Adipose tissue (tissue), 3 donors: ENCODE data around the gene THSD7B. TPM values are rescaled to one million over a fixed set of nuclear protein-coding genes. Genes with fewer than 3 reads are reported as not detected.

Experiments
- H3K27ac ChIP-seq: one replicate; pipeline ENCODE4 v1.5.1; 2013; ENCODE audit warnings: low read depth, low read length
- WGBS, 3 donors: extraction: QIAGEN DNeasy Blood & Tissue Kit; methylation state at CpG; one replicate each; pipeline ENCODE4 v1.1.7; 2013; 5-methylcytosine and 5-hydroxymethylcytosine counted together
- polyA plus RNA-seq, 3 donors: library from polyadenylated mRNA; stranded (reverse); fragments of 200-250 nt; gene quantifications; one replicate each; pipeline ENCODE4 v1.2.3, GENCODE V29; 2013
- donor health status: healthy with polysubstance abuse.
- donor health status: Bipolar disorder and iron deficiency.
- donor health status: healthy.

THSD7B gene
- polyA plus RNA-seq, 3 donors: 0.17 to 0.79 (median 0.34) TPM

DNA sequence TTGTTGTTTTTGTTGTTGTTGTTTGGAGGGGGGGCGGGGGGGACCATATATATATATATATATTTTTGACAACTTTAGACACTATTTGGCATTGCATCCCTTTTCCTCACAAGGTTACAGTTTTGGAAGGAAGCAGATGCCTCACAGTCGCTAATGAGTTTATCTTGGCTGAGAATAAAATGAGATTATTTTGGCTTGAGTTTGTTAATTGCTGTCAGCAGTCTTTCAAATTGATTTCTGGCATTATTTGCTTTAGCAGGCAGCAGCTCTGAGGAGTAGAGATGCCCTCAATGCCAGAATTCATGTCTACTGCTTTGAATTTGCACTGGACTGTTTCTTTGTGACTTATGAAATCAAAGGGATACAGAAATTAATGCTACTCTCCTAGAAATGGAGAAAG, 603.8 kb downstream of the THSD7B start:
- H3K27ac ChIP-seq: no peak overlapping the region
- WGBS, 3 donors: 42 to 77% (median 60%) methylated on average over 2 of the region's 2 CpGs

DNA sequence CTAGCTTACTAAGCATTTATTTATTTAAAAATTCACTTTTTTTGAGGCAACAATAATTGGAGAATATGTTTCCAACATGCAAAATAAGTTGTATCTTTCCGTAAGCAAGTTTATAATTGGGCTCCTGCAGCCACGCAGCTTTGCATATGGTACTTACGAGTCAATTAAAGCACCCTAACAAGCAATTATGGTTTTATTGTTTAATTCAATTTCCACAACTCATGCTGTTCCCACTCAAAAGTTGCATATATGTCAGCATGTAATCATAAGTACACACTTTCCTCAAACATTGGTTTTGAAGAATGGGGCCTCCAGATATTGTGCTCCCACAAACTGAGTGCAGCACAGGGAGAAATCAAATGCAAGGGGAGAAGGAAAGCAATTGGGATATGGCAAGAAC, 613.8 kb downstream of the THSD7B start:
- WGBS, 3 donors: 76 to 93% (median 92%) methylated on average over 3 of the region's 3 CpGs
- H3K27ac ChIP-seq: no peak overlapping the region

DNA sequence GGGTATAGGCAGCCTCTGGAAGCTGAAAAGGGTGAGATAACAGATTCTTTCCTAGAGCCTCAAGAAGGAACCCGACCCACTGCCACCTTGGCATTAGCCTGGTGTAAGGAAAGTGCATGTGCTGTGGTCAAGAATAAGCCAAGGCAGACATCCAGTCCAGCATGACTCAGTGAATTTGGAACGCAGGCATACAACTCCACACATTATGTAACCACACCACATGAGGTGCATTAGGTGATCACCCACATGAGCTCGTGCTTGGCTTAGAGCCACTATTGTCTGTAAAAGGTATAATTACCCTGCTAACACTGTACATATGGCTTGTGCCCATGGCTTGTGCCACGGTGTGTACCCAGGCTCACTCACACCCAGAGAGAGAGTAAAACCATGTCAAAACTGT, 615.3 kb downstream of the THSD7B start:
- no peak overlapping the region for H3K27ac ChIP-seq
- 34 to 62% (median 51%) methylated on average over 4 of the region's 4 CpGs for whole genome bisulfite sequencing, 3 donors

- H3K27ac ChIP-seq: no peak overlapping the region
- 85 to 90% (median 89%) methylated on average over 8 of the region's 8 CpGs for WGBS, 3 donors
Observed at GRCh38 chr2:137381731-137382130, 616.4 kb downstream of the THSD7B start.

DNA sequence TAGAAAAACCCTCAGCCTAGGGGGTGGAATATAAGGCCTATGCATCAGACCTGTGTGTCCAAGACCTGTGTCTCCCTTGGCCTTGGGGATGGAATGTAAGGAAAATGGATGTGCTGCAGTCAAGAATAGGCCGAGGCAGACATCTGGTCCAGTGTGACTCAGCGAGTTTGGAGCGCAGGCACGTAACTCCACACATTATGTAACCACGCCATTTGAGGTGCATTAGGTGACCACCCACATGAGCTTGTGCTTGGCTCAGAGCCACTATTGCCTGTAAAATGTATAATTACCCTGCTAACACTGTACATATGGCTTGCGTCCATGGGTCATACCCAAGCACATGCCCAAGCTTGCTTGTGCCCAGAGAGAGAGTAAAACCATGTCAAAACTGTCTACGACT, 618.0 kb downstream of the THSD7B start:
- H3K27ac ChIP-seq: no peak overlapping the region
- WGBS, 3 donors: 90 to 93% (median 90%) methylated on average over 7 of the region's 7 CpGs

DNA sequence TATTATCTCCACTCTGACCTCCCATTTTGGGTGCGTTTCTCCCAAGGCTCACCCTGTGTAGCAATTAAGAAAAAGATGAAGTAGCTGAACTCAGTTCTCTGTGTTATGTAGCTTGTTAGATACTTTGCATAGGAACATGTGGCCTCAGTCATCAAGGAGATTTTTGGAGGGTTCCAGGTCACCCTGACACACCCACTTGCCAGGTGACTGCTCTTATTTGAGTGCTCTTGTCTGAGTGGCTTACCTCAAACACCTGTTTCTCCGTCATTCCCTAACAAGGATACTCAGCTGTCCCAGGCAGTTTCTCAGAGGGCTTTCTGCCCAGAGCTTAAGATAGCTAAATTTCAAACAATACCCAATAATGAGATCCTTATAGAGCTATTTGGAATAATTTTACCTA, 621.7 kb downstream of the THSD7B start:
- no peak overlapping the region for H3K27ac ChIP-seq
- 51 to 80% (median 75%) methylated on average over 2 of the region's 2 CpGs for WGBS, 3 donors

DNA sequence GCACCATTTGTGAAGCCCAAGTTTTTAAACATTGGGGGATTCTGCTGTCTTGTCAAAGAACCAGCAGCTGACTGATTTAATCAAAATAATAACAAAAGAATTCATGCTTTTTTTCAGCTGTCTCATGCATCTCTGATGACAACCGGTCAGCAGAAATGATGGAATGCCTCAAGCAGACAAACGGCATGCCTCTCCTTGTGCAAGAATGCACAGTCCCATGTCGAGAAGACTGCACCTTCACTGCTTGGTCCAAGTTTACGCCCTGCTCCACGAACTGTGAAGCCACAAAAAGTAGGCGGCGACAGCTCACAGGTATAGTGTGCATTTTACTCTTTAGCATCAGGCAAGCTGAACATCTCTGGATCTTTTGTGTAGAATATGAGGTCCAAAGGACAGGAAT, 640.2 kb downstream of the THSD7B start:
- WGBS, 3 donors: 71 to 74% (median 73%) methylated on average over 7 of the region's 7 CpGs
- H3K27ac ChIP-seq: no peak overlapping the region

DNA sequence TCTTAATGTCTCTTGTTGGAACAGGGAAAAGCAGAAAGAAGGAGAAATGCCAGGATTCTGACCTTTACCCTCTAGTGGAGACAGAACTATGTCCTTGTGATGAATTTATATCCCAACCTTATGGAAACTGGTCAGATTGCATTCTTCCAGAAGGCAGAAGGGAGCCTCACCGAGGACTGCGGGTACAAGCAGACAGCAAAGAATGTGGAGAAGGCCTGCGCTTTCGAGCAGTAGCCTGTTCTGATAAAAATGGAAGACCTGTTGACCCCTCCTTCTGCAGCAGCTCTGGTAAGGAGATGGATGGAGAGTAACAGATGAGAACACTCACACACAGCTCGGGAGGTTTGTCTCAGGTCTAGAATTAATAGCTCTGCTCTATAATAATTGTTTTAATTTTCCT, 646.2 kb downstream of the THSD7B start:
- 23 to 65% (median 57%) methylated on average over 5 of the region's 5 CpGs for WGBS, 3 donors

GRCh38 chr2:137420744-137421143, 655.4 kb downstream of the THSD7B start:
- H3K27ac ChIP-seq: no peak overlapping the region
- WGBS, 3 donors: 48 to 50% (median 49%) methylated on average over 3 of the region's 3 CpGs

More for the DNA sequence above, 646.2 kb downstream of the THSD7B start:
- H3K27ac ChIP-seq: no peak overlapping the region

- WGBS, 3 donors: 28 to 52% (median 35%) methylated on average over 1 of the region's 1 CpG
Observed at GRCh38 chr2:137435162-137435561, 669.8 kb downstream of the THSD7B start.

DNA sequence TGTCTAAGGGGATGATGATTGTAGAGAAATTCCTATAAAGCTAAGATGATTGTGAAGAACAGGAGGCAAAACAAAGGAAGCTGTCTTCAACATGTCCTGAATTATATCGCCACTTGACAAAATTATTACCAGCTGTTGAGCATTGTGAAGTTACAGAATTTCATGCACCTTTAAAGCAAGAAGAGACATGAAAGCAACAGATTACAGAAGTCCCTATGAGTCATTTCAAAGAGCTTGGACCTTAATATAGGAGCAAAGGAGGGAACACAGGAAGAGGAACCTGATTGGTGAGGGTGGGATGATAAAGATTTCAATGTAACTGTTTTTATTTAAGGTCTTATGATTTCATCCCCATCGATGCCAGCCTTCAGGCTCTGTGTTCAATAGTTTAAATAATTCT, 672.0 kb downstream of the THSD7B start:
- no peak overlapping the region for H3K27ac ChIP-seq
- whole genome bisulfite sequencing, 3 donors: 49 to 91% (median 86%) methylated on average over 2 of the region's 2 CpGs

More at GRCh38 chr2:137435162-137435561, 669.8 kb downstream of the THSD7B start:
- H3K27ac ChIP-seq: no peak overlapping the region

- WGBS, 3 donors: 70 to 82% (median 72%) methylated on average over 1 of the region's 1 CpG
- H3K27ac ChIP-seq: no peak overlapping the region
Observed at GRCh38 chr2:137444970-137445369, 679.6 kb downstream of the THSD7B start.

GRCh38 chr2:137449454-137449853, 684.1 kb downstream of the THSD7B start:
- no peak overlapping the region for H3K27ac ChIP-seq

DNA sequence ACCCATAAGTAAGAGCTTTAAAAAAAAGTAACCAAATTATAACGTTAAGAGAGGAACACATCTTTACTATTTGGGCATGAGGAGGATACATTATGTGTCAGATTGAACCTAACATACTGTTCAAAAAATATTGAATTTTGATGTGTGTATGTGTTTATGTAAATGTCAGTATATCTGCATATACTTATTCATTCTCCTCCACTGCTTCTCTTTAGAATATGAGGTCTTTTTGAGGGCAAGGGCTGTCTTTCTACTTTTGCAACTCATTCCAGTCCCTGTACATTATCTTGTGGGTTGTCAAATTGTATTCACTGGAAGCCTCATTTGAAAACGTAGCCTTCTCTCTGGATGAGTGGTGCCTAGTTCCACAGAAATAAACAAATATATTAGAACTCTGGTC, 689.5 kb downstream of the THSD7B start:
- no peak overlapping the region for H3K27ac ChIP-seq
- WGBS, 3 donors: 52 to 65% (median 59%) methylated on average over 2 of the region's 2 CpGs

DNA sequence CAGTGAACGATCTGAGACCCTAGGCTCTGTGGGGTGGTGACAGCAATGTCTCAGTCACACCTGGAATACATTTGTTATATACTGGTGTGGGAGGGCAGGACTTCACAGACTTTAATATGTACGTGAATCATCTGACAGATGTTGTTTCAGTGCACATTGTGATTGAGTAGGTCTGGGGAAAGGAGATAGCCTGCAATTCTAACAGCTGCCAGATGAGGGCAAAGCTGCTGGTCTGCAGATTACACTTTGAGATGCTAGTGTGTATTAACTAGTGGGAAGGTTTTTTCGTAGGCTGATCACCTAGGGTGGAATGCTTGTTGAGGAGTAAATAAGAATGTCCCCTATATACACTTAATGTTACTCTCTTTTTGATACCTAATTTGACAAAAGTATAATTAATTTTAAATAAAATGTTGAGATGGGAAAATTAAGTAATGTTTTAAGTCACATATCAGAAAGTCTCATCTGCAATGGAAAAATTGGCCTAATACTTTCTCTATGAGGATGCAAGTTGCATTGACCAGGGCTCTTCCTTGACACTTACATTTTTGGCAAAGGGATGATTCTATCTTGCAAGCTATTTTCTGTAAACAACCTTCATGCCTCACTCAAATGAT, 702.0 kb downstream of the THSD7B start:
- 33 to 40% (median 39%) methylated on average over 3 of the region's 3 CpGs for WGBS, 3 donors
- no peak overlapping the region for H3K27ac ChIP-seq

GRCh38 chr2:137493261-137493660, 727.9 kb downstream of the THSD7B start:
- H3K27ac ChIP-seq: no peak overlapping the region
- WGBS, 3 donors: 48 to 62% (median 61%) methylated on average over 5 of the region's 5 CpGs

GRCh38 chr2:137500599-137500998, 735.3 kb downstream of the THSD7B start:
- WGBS, 3 donors: 78 to 88% (median 79%) methylated on average over 3 of the region's 3 CpGs
- no peak overlapping the region for H3K27ac ChIP-seq

DNA sequence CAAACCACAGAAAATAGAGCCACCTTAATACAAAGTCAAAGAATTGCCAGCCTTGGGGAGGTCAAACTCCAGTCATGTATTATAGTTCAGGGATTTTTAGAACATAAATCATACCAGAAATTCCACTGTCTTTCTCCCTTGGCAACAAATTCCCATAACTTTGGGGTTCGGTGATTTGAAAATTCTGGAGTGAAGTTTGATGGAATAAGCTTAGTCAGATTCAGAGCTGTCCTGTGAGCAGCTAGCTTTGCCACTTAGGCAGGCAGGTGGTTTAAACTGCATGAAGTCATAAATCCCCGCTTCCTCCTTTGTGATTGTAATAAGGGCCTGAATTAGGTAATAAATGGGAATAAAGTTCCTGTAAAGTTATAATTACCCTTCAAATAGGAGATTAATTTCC, 741.9 kb downstream of the THSD7B start:
- H3K27ac ChIP-seq: no peak overlapping the region
- WGBS, 3 donors: 41 to 77% (median 75%) methylated on average over 2 of the region's 2 CpGs

DNA sequence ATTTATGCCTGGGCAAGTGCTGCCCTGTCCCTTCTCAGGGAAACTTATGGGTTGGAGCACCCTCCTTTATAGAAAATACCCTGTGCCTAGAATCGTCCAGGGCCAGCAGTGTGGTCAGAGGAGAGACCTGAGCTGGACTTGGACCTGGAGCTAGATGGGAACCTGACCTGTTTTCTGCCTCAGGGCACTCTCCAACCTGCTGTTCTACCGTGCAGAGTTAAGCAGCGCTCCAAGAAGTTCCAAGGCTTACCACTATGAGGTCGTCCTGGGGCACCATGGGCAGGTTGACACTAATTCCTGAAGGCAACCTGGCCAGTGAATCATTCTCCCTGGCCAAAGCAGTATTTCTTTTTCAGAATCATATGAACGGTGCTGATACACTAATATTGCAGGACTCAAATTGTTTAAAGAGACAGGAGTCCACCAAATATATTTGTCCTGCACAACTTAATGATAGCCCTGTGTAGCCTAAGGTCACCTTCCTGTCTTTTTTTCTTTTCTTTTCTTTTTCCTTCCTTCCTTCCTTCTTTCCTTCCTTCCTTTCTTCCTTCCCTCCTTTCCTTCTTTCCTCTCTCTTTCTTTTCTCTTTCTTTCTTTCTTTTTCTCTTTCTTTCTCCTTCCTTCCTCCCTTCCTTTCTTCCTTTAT, 743.5 kb downstream of the THSD7B start:
- 28 to 64% (median 59%) methylated on average over 5 of the region's 5 CpGs for WGBS, 3 donors
- H3K27ac ChIP-seq: no peak overlapping the region

DNA sequence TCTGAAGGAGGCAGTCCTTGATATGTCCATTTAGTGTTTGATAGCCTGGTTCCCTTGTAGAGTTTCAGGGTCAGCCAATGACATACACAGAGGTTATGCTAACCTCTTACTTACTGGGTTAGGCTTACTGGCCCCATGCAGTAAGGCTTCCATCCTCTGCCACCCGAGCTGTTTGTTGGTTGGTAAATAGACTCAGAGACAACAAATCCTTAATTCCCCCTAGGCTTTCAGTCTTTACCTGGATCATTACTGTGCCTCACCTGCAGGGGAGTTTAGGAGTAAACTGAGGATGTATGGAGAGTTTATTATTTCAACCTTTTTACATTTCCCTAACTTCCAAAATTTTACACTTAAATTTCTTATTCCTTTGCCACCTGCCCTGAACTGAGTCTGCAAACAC, 746.2 kb downstream of the THSD7B start:
- 45 to 59% (median 53%) methylated on average over 1 of the region's 1 CpG for WGBS, 3 donors
- no peak overlapping the region for H3K27ac ChIP-seq
